HepG2 (cell line): ENCODE measurements around the gene SLC39A1. TPM values are rescaled to one million over a fixed set of nuclear protein-coding genes. Genes with fewer than 3 reads are reported as not detected.
A peak's percentile ranks its signal among the peaks of the same experiment; 100 is the strongest.

Source experiments
- ADNP ChIP-seq: sonication (generic); formaldehyde crosslinking; IDR thresholded peaks from 2 replicates; pipeline ENCODE4 v1.4.0; 2020; ENCODE audit warnings: missing genetic modification reagents
- CEBPZ ChIP-seq: IDR thresholded peaks from 2 replicates; pipeline ENCODE4 v1.6.1; 2012; ENCODE audit warnings: low read length, improper control_type of control experiment
- DNMT1 ChIP-seq: sonication (generic); formaldehyde crosslinking; IDR thresholded peaks from 2 replicates; pipeline ENCODE4 v1.5.1; 2020; ENCODE audit warnings: mild to moderate bottlenecking, missing genetic modification reagents
- FLYWCH1 ChIP-seq: sonication (generic); formaldehyde crosslinking; IDR thresholded peaks from 2 replicates; pipeline ENCODE4 v1.8.1; 2023; ENCODE audit warnings: mild to moderate bottlenecking, missing genetic modification reagents
- FOSL1 ChIP-seq: sonication (generic); formaldehyde crosslinking; IDR thresholded peaks from 2 replicates; pipeline ENCODE4 v1.9.0; 2021; ENCODE audit warnings: missing genetic modification reagents, borderline replicate concordance
- HINFP ChIP-seq: sonication (generic); formaldehyde crosslinking; IDR thresholded peaks from 2 replicates; pipeline ENCODE4 v1.4.0; 2020; ENCODE audit warnings: low read depth, mild to moderate bottlenecking, missing genetic modification reagents
- MNT ChIP-seq: fragments of 450-650 bp; IDR thresholded peaks from 2 replicates; pipeline ENCODE4 v1.6.1; 2016
- MTF2 ChIP-seq: sonication (generic); formaldehyde crosslinking; IDR thresholded peaks from 2 replicates; pipeline ENCODE4 v1.5.0; 2020; ENCODE audit warnings: missing genetic modification reagents, borderline replicate concordance
- NFE2L1 ChIP-seq: sonication (generic); formaldehyde crosslinking; IDR thresholded peaks from 2 replicates; pipeline ENCODE4 v1.4.0; 2020; ENCODE audit warnings: missing genetic modification reagents, mild to moderate bottlenecking, borderline replicate concordance
- PATZ1 ChIP-seq: sonication (generic); formaldehyde crosslinking; IDR thresholded peaks from 2 replicates; pipeline ENCODE4 v1.4.0; 2020; ENCODE audit warnings: missing genetic modification reagents
- PRDM4 ChIP-seq: sonication (generic); formaldehyde crosslinking; IDR thresholded peaks from 2 replicates; pipeline ENCODE4 v1.9.0; 2021; ENCODE audit warnings: missing genetic modification reagents, borderline replicate concordance
- RFXANK ChIP-seq: IDR thresholded peaks from 2 replicates; pipeline ENCODE4 v1.6.1; 2016
- ZNF12 ChIP-seq: sonication (generic); formaldehyde crosslinking; IDR thresholded peaks from 2 replicates; pipeline ENCODE4 v1.5.0; 2020; ENCODE audit warnings: missing genetic modification reagents
- ZNF124 ChIP-seq: sonication (generic); formaldehyde crosslinking; IDR thresholded peaks from 2 replicates; pipeline ENCODE4 v1.4.0; 2020; ENCODE audit warnings: missing genetic modification reagents
- ZNF367 ChIP-seq: sonication (generic); formaldehyde crosslinking; IDR thresholded peaks from 2 replicates; pipeline ENCODE4 v1.4.0; 2020; ENCODE audit warnings: missing genetic modification reagents, borderline replicate concordance
- ZNF382 ChIP-seq: sonication (generic); formaldehyde crosslinking; IDR thresholded peaks from 2 replicates; pipeline ENCODE4 v1.5.0; 2020; ENCODE audit warnings: missing genetic modification reagents, mild to moderate bottlenecking, borderline replicate concordance
- ZNF430 ChIP-seq: sonication (generic); formaldehyde crosslinking; IDR thresholded peaks from 2 replicates; pipeline ENCODE4 v1.9.0; 2021; ENCODE audit warnings: mild to moderate bottlenecking, missing genetic modification reagents
- polyA plus RNA-seq, 8 experiments: library from polyadenylated mRNA; depleted of rRNA in 3 of 8; stranded (reverse) in 7 of 8; unstranded in 1 of 8; fragments of >200 nt; fragmentation: Illumina TruSeq in 4 of 8; extraction: Trizol in 4 of 8; gene quantifications; 2 replicates each; pipeline versions ENCODE4 v1.2.1 to v1.2.3, GENCODE V29; 2011 to 2016; ENCODE audit warnings: low read depth in 4 of 8, missing spikeins in 1 of 8, mixed read lengths in 1 of 8; ENCODE audit not compliant: insufficient read depth in 1 of 8
- total RNA-seq, 5 experiments: library from RNA; depleted of rRNA; stranded (reverse); fragments of >200 nt; fragmentation: Illumina TruSeq; extraction: Trizol; gene quantifications; 2 replicates each; pipeline ENCODE4 v1.2.3, GENCODE V29; 2016; ENCODE audit warnings: low read depth in 1 of 5

The SLC39A1 gene
- total and polyA plus RNA-seq, 2 of the 13 experiments (the other 11 are each of a cell fraction or from before 2014, with no cell fraction given), result 71.2 to 78.4 TPM

GRCh38 chr1:153977250-153978240 lies 14.2 kb upstream of the SLC39A1 start, which contains the start of gene JTB (continued):
- no peak for TF ChIP-seq CEBPZ
- peak; percentile 76 for TF ChIP-seq PATZ1 (CRISPR knock-in tag)
- TF ChIP-seq ADNP (CRISPR knock-in tag), result no peak
- peak; percentile 92; the same call in 1 of the 2 replicates for TF ChIP-seq HINFP (CRISPR knock-in tag)
- peak; percentile 26; the same call in 1 of the 2 replicates for TF ChIP-seq PRDM4 (CRISPR knock-in tag)
- no peak for TF ChIP-seq ZNF382 (CRISPR knock-in tag)
- no peak; the same call in 1 of the 2 replicates for TF ChIP-seq ZNF12 (CRISPR knock-in tag)
- no peak for TF ChIP-seq DNMT1 (CRISPR knock-in tag)
- no peak for TF ChIP-seq RFXANK (CRISPR knock-in tag)
- no peak for TF ChIP-seq MTF2 (CRISPR knock-in tag)
- peak; percentile 4; the same call in 1 of the 2 replicates for TF ChIP-seq MNT
- no peak; the same call in 1 of the 2 replicates for TF ChIP-seq ZNF367 (CRISPR knock-in tag)
- TF ChIP-seq FLYWCH1 (CRISPR knock-in tag), result no peak
- no peak for TF ChIP-seq NFE2L1 (CRISPR knock-in tag)
- TF ChIP-seq FOSL1, result no peak
- TF ChIP-seq ZNF124 (CRISPR knock-in tag), result peak; percentile 39; the same call in 1 of the 2 replicates
- no peak for TF ChIP-seq ZNF430
